Kidney (tissue), 14 donors: ENCODE measurements around the gene ARHGAP28. TPM values are rescaled to one million over a fixed set of nuclear protein-coding genes. Genes with fewer than 3 reads are reported as not detected.
"Not testable (repeated sequence)": the region's sequence is repeated elsewhere in the genome, so short reads cannot be mapped to it uniquely, and the experiment has no call there.

Experiments used
- DNase-seq, 5 donors: peaks; one replicate each; pipeline ENCODE4 v3.0.0-alpha.2; 2013 to 2020
- FAIRE-seq: peaks from 2 replicates; lab custom pipeline; 2012; peaks lifted over from hg19 to GRCh38; lab: Jason Lieb, UNC
- H3K27ac ChIP-seq, 2 donors: one replicate each; pipeline ENCODE4 v1.7.0; 2013; ENCODE audit warnings: low read depth in 2 of 2, low read length in 2 of 2, inconsistent platforms in 1 of 2
- H3K27me3 ChIP-seq: one replicate; pipeline ENCODE4 v1.7.1; 2013; ENCODE audit warnings: low read length, inconsistent platforms; ENCODE audit not compliant: control insufficient read depth, insufficient read depth
- H3K36me3 ChIP-seq, 3 donors: one replicate each; pipeline versions ENCODE4 v1.7.0 to v1.7.1; 2013; ENCODE audit warnings: low read length in 3 of 3, control low read depth in 1 of 3, inconsistent platforms in 1 of 3; ENCODE audit not compliant: insufficient read depth in 3 of 3, control insufficient read depth in 2 of 3
- H3K4me1 ChIP-seq, 3 donors: one replicate each; pipeline versions ENCODE4 v1.7.0 to v1.7.1; 2013; ENCODE audit warnings: low read length in 3 of 3, inconsistent platforms in 1 of 3, low read depth in 1 of 3; ENCODE audit not compliant: control insufficient read depth in 2 of 3, insufficient read depth in 2 of 3
- H3K4me3 ChIP-seq, 3 donors: one replicate each; pipeline versions ENCODE4 v1.7.0 to v1.8.1; 2013; ENCODE audit warnings: low read length in 3 of 3, control low read depth in 1 of 3, inconsistent platforms in 1 of 3
- H3K9ac ChIP-seq, 3 donors: one replicate each; pipeline versions ENCODE4 v1.7.0 to v1.7.1; 2013; ENCODE audit warnings: low read length in 3 of 3, control low read depth in 1 of 3, inconsistent platforms in 1 of 3
- H3K9me3 ChIP-seq, 3 donors: one replicate each; pipeline versions ENCODE4 v1.7.0 to v1.7.1; 2013; ENCODE audit warnings: low read length in 3 of 3, control low read depth in 1 of 3, inconsistent platforms in 1 of 3; ENCODE audit not compliant: control insufficient read depth in 2 of 3, insufficient read depth in 1 of 3
- CTCF ChIP-seq: IDR thresholded peaks from 3 replicates; pipeline ENCODE4 v1.5.1; 2012; ENCODE audit warnings: mild to moderate bottlenecking, moderate library complexity, borderline replicate concordance; ENCODE audit not compliant: insufficient read depth; ENCODE audit errors: extremely low read depth
- intact Hi-C: fragments of 100-400 bp; cut with DNase I; formaldehyde crosslinking; loops from one replicate; pipeline ENCODE4 v1.11.1; 2022
- polyA plus RNA-seq: library from polyadenylated mRNA; stranded (reverse); fragments of 350-450 nt; fragmentation: Illumina TruSeq; extraction: RNeasy Lipid Tissue Mini Kit (QIAGEN cat#74804); gene quantifications from one replicate; pipeline ENCODE4 v1.2.3, GENCODE V29; 2014; ENCODE audit warnings: low read depth, low replicate concordance; ENCODE audit not compliant: insufficient read depth
- total RNA-seq: library from RNA; stranded (reverse); fragmentation: NEBNext Ultra II Directional; extraction: Animal tissue kit (Norgen Biotek cat#: 25700); gene quantifications from one replicate; pipeline ENCODE4 v1.2.1, GENCODE V29; 2021
- donor health status: control.
- donor health status: control.
- donor health status: control.
- donor health status: control.
- donor health status: control.
- donor health status: DM: yes; HTN: yes; CAD: no.
- donor health status: Normal renal cell carcinoma (clear cell type).

The ARHGAP28 gene
- total and polyA plus RNA-seq, 2 donors from 2014 or later: 4.6 TPM

GRCh38 chr18:6836331-6836730, 106.8 kb downstream of the ARHGAP28 start:
- Histone ChIP-seq H3K27ac (no peak overlapping the region), H3K27me3 (no peaks in the 10 kb centered on the region), H3K4me3 (no peak overlapping the region), H3K4me1 (no peaks in the 10 kb centered on the region), H3K9ac (no peak overlapping the region), H3K9me3 (no peaks in the 10 kb centered on the region), H3K36me3 (peaks cover 0 to 2% (median 0%) of the 10 kb centered on the region in 3 donors)
- intact Hi-C loops: no loop called here
- no peak for TF ChIP-seq CTCF
- no peak for DNase-seq
- no peak for FAIRE-seq

- Histone ChIP-seq H3K4me1 (no peaks in the 10 kb centered on the region), H3K4me3 (no peak overlapping the region), H3K9ac (no peak overlapping the region), H3K36me3 (peaks cover 0 to 2% (median 0%) of the 10 kb centered on the region in 3 donors), H3K27me3 (no peaks in the 10 kb centered on the region), H3K27ac (no peak overlapping the region), H3K9me3 (no peaks in the 10 kb centered on the region)
- FAIRE-seq (no peak), DNase-seq (no peak)
- no peak for TF ChIP-seq CTCF
- intact Hi-C loops: no loop called here
Observed at GRCh38 chr18:6837904-6838303, 108.4 kb downstream of the ARHGAP28 start.

GRCh38 chr18:6842081-6842480, 112.6 kb downstream of the ARHGAP28 start:
- Histone ChIP-seq H3K4me3 (no peak overlapping the region), H3K9ac (no peak overlapping the region), H3K4me1 (no peaks in the 10 kb centered on the region), H3K9me3 (no peaks in the 10 kb centered on the region), H3K27me3 (no peaks in the 10 kb centered on the region), H3K27ac (no peak overlapping the region), H3K36me3 (peaks cover 0 to 2% (median 0%) of the 10 kb centered on the region in 3 donors)
- intact Hi-C loops: no loop called here
- FAIRE-seq (no peak), DNase-seq (no peak)
- no peak for TF ChIP-seq CTCF

GRCh38 chr18:6843308-6843707, 113.8 kb downstream of the ARHGAP28 start:
- Histone ChIP-seq H3K36me3 (no peaks in the 10 kb centered on the region), H3K4me3 (no peak overlapping the region), H3K9ac (no peak overlapping the region), H3K27ac (no peak overlapping the region), H3K4me1 (no peaks in the 10 kb centered on the region), H3K27me3 (no peaks in the 10 kb centered on the region), H3K9me3 (no peaks in the 10 kb centered on the region)
- intact Hi-C loops: no loop called here
- DNase-seq (no peak), FAIRE-seq (no peak)
- no peak for TF ChIP-seq CTCF

GRCh38 chr18:6845521-6845920, 116.0 kb downstream of the ARHGAP28 start:
- H3K4me3 ChIP-seq, FAIRE-seq, H3K9me3 ChIP-seq, H3K27me3 ChIP-seq, H3K9ac ChIP-seq, DNase-seq, H3K4me1 ChIP-seq, H3K27ac ChIP-seq, intact Hi-C loops, H3K36me3 ChIP-seq: not testable (repeated sequence)
